Stimulated activated CD8-positive, alpha-beta memory T cell treated with anti-CD3 and anti-CD28 coated beads, Interleukin-2, amount 100 ng/mL, for 48 hours (primary cell): ENCODE measurements around the gene TRIP13.
"Not testable (repeated sequence)": the region's sequence is repeated elsewhere in the genome, so short reads cannot be mapped to it uniquely, and the experiment has no call there.

Experiments used
- DNase-seq, 2 donors: peaks; one replicate each; pipeline ENCODE4 v3.0.0-alpha.2; 2020; ENCODE audit warnings: low read depth in 2 of 2

Gene TRIP13

DNA sequence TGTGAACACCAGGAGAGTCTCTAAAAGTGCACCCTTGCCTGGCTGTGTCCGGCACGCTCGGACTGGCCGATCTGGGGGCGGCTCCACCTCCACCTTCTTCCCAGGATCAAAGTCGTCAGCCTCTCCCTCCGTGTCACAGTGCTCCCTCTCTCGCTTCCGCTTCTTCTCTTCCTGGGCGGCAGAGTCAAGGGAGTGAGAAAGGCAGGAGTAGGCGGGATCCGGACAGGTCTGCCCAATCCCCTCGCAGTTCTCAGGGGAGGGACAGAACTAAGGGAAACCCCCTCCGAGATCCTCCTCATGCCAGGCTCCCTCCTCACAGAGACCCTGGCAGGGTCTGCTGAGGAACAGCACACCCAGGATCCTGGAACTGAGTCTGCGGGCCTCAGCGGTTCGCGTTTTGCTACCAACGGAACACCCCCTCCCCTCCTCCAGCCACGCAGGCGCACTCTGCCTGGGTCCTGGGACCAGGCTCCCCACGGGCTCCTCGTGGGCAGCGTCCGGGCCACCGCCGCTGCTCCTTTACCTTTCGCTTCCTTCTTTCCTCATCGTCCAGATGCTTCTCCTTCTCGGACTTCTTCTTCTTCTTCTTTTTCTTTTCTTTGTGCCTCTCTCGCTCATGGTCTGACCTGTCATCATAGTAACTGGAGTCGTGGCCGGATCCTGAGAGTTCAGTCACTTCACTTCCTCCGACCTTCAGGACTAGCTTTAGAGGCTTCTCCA is 1.4 kb upstream of the TRIP13 start:
- DNase-seq: no peak

DNA sequence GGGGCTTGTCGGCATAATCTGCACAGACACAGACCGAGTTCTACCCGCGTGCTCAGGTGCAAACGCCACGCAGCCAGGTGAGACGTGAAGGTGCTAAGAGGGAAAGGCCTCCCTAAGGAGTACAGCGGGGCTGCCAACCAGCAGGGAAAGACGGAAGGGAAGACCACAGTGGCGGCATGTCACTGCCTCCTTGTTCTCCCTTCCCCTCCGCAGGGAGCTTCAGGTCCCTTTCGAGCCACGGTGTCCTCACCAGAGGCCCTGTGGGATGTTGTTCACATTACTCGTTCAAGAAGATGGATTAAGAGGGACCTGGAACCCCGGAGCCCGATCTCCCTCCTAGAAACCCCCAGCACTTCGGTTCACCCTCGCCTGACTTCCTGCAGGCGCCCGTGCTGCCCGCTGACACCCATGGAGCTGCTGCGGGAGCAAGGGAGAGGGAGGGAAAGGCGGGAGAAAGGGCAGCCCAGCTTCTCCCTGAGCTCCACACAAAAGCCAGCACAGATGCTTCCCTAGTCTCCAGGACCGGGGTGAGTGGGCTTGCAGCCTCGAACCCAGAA is 769 bp upstream of the TRIP13 start:
- no peak for DNase-seq

DNA sequence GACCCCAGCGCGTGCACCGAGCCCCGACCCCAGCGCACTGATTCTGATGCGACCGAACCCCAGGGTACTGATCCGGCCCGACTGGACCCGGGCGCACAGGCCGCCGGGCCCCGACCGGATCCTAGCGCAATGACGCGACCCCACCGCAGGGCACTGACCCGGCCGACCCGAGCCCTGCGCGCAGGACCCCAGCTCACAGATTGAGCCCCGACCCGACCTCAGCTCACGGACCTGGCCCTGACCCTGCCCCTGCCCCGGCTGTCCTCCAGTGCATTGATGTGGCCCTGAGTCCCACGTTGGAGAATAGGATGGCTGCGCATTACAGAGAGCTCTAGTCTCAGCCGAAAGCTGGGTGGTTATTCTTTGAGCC is 438 bp downstream of the TRIP13 start:
- DNase-seq: no peak

DNA sequence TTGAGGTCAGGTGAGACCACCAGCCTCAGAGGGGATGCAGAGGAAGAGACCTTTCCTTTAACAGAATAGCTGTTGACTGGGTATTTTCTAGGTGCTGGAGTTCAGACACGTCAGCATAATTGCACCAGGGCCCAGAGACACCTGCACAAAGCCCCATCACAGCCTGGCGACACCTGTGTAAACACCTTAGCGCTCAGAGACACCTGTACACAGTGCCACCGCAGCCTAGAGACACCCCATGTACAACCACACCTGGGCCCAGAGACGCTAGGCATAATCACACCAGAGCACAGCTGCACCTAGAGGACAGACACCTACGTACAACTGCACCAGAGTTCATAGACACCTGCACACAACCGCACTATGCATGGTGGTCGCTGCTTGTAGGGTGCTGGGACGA is 1.0 kb downstream of the TRIP13 start:
- no peak for DNase-seq

DNA sequence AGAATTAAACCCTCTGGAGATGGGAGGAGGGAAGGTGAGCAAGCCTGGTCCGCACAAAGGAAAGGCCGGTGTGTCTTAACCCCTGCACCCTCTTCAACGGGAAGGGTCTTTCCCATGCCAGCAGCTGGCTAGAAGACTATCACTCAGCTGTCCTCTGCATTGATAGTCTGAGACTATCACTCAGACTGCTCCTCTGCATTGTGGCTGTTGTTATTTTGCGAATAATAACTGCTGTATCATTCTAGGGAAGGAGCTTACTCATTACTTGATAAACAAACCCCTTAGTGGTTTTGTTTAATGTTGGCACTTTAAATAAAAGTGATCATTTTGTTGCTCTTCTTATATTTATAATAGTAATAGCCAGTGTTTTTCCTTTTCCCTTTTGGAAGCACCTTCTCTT is 8.1 kb downstream of the TRIP13 start:
- no peak for DNase-seq

DNA sequence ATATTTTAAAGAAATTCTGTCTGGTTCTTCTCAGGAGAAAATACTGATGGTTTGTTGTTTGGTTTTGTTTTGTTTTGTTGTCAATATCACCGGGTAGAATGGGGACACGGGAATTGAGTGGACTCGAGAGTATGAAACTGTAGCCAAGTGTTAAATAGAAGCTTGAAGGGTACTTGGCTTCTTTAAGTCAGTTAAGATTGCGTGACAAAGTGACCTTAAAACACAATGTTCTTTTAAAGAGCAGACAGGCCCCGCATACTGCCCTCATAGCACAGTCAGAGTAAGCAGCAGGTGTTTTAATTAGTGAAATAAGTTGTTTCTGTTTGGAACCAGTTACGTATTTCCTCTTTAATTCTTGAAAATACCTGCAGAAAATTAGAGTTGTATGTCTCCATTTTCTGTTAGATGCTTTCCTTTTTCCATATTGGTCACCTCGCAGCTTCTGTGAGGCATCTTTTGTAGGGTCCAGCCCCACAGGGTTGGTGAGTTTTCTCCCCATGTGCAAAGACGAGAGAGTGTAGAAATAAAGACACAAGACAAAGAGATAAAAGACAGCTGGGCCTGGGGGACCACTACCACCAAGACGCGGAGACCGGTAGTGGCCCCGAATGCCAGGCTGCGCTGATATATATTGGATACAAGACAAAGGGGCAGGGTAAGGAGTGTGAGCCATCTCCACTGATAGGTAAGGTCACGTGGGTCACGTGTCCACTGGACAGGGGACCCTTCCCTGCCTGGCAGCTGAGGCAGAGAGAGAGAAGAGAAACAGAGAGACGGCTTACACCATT is 9.6 kb downstream of the TRIP13 start:
- DNase-seq: no peak

DNA sequence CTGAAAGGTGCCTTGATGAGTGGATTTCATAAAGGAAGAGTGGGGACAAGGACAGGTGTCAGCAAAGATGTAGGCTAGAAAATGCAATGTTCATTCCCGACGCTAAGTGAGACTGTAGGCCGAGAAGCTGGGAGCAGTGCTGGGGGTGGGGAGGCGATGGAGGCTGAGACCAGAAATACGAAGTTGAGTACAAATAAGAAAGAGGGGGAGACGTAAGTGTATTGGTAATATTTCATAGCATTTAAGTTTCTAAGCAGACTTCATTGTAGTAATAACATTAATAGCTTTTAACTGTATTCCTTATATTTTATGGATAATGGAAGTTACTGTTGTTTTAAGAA is 11.0 kb downstream of the TRIP13 start:
- DNase-seq: no peak

DNA sequence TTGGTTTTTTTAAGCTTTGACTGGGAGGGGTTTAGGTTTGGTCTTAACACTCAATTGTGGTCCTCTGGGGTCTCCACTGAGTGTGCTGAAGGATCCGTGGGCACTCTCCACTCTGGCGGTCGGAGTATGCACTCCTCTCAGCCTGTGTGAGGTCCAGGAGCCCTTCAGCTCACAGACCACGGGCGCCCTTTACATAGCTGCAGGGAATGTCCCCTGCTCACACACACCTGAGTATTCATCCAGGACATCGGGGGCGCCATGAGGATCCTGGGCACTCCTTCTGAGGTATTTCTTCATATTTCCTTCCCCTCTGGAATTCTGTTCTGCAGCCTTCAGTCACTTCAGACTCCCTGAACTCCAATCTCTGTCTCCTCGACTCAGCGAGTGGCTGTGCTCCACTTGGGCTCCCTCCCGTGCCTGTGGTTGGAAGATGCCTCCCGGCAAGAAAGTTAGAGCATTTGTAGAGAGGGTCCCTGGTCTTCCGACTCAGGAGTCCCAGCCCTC is 12.5 kb downstream of the TRIP13 start:
- no peak for DNase-seq

DNA sequence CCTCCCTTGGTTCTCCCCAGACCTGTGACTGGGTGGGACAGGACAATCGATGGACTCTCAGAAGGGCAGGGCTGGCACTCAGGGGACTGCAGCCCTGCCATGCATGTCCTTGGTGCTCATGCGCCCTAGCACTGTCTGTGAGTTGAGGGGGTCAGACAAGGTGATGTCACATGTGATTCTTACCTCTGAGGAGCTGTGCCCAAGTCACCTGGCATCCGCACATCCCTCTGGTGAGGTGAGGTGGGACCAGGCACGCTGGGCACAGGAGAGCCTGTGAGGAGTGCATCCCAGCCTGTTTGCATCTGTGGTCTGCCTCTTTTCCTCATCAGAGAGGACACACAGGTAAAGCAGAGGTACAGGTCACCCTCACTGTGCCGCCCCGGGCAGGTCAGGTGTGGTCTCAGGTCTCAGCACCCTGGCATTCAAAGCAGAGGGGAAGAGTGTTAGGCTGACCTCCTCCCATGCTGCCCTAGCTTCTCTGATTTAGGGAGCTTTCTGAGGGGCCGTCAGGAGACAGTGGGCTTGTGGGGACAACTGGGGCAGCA is 14.8 kb downstream of the TRIP13 start:
- no peak for DNase-seq

DNA sequence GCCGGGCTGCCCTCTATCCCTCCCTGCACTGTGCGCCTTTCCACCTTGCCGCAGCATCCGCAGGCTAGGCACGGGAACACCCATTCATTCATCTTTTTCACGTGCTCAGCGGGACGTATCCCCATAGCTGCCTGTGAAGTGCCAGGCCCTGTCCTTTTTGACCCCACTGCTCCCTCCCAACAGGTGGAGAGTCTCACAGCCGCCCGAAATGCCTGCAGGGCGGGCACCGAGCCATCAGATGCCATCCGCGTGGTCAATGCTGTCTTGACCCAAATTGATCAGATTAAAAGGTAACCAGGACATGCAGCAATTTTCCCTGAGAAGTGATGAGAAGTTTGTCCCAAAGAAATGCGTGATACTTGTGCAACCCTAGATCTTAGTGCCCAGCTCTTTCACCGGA is 15.5 kb downstream of the TRIP13 start:
- no peak for DNase-seq

DNA sequence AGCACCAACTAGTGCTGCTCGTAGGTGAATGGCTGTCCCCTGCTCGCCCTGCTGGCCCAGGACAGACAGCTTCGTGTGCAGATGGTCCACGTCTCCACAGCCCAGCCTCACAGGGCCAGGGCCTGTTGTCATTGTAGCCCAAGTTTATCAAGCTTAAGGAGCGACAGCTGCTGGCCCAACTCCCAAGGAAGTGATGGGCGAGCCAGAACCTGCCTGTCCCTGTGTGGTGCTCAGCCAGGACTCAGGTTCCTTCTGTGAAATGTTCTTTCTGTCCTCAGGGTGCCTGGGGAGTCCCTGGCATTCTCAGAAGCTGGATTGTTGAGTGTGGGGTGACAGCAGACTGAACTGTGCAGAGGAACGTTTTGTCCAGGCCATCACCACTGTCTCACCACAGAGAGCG is 16.4 kb downstream of the TRIP13 start:
- DNase-seq: no peak

DNA sequence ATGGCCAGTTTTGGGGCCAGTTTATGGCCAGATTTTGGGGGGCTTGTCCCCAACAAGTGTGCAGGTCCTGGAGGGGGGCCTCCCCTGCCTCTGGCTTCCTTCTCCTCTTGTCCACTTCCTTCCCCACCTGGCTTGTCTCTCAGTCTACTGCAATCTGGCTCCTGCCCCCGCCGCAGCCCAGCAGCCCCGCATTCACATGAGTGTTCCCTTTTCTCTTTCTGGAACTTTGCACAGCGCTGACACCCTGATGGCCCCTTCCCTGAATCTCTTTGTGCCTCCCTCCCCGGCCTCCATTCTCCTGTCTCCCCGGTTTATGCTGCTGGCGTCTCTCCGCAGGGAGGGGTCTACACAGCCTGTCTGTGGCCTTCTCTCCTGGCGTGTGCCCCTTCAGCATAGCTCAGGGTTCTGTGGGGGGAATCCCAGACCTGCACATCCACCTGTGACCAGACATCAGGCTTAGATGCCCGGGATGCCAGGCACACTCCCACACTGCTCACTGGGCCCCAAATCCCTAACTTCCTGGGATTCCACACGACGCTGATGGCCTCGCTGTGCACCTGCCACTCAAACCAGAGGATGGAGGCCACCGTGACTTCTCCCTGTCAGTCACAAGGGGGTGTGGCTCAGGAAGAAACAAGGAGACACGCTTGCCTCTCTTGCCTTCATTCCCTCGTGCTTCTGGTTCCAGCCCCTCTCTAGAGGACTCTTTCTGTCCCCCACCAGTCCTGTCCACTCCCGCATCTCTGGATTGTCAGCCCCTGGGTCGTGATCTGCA is 17.5 kb downstream of the TRIP13 start:
- no peak for DNase-seq

DNA sequence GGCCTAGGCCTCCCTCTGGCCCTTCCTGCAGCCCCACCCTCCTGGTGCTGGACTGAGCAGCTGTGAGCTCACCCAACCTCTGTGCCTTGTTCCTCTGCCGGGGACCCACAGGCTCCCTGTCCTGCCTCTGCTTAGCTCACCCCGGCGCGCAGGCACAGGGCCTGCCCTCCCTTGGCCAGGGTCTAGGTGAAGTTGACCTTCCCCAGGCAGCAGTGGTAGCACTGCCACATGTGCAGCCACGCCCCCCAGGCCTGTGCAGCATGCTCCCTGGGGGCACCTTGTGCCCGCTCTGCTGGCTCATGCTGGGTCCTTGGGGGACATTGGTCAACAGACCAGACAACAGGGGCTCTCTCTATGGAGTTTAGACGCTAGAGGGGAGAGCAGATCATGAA is 18.1 kb downstream of the TRIP13 start:
- DNase-seq: no peak

DNA sequence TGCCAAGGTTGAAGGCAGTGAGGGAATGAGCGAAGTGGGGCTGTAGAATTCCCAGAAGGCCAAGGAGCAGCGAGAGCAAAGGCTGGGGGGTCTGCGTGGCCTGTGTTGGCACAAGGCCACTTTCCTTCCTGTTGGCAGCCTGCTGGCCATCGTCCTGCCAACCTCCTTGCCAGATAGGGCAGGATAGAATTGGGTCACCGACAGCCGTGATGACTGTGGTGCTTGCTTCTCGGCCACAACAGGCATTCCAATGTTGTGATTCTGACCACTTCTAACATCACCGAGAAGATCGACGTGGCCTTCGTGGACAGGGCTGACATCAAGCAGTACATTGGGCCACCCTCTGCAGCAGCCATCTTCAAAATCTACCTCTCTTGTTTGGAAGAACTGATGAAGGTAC is 18.9 kb downstream of the TRIP13 start:
- no peak for DNase-seq

DNA sequence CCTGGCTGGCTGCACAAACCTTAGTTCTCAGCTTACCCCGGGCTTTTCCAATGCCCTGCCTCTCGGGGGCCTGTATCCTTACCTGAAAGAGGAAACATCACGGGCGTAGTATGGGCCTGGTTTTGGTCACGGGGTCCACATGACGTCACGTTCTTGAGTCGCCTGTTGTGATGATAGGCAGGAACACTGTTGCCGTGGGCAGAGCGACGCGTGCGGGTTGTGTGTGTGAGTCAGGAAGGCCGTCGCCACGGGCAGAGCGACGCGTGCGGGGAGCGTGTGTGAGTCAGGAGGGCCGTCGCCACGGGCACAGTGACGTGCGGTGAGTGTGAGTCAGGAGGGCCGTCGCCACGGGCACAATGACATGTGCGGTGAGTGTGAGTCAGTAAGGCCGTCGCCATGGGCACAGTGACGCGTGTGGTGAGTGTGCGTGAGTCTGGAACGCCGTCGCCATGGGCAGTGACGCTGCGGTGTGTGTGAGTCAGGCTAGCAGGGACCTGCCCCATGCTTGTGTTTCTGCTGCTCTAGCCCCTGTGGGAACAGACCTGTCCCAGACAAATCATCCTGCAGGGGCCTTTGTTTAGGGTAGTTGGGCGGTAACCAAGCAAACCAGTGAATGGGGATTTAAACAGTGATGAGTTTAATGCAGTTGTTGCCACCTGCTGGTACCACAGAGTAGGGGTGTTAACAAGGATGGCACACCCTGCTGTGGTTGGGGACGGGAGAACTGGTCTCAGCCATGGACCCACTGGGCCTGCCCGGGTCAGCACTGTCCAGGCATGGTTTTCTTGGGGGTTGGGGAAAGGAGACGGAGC is 19.8 kb downstream of the TRIP13 start:
- peak; percentile 61 to 70 for DNase-seq

DNA sequence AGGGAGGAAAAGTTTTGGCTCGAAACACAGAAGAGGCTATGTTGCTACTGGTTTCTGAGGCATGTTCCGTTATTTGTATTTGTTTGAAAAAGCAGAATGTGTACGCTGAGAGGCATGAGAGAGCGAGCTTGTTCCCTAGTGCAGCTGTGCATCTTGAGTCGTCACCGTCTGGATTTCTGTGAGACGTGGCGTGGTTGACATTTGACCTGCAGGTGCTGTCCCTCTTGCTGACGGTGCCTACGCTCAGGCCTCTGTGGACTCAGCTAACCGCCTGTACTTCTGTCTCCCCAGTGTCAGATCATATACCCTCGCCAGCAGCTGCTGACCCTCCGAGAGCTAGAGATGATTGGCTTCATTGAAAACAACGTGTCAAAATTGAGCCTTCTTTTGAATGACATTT is 21.5 kb downstream of the TRIP13 start:
- no peak for DNase-seq

DNA sequence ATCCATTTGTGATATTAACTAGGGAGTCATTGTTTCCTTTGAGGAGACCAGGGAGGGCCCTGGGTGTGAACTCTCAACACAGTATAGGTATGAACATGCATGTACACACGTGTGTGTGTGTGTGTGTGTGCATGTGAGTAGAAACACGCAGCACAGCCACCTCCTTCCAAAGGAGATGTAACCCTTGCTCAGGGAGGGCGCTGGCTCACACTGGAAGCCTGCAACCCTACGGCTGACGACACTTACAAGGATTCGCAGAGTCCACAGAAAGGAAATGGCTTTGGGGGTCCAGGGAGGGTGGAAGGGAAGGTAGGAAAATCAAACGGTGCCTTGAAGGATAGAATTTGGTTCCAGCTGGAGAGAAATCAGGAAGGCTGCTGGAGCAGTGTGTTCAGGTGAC is 21.9 kb downstream of the TRIP13 start:
- DNase-seq: no peak

DNA sequence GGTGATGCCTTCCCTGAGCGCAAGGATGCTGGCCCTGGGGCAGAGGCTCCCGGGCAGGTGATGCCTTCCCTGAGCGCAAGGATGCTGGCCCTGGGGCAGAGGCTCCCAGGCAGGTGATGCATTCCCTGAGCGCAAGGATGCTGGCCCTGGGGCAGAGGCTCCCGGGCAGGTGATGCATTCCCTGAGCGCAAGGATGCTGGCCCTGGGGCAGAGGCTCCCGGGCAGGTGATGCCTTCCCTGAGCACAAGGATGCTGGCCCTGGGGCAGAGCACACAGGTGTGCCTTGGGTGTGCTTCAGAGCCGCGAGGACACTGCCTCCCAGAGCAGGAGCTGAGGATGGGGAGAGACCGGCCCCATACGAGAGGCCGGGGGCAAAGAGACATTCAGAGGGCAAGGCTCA is 22.7 kb downstream of the TRIP13 start:
- not testable (repeated sequence) for DNase-seq

DNA sequence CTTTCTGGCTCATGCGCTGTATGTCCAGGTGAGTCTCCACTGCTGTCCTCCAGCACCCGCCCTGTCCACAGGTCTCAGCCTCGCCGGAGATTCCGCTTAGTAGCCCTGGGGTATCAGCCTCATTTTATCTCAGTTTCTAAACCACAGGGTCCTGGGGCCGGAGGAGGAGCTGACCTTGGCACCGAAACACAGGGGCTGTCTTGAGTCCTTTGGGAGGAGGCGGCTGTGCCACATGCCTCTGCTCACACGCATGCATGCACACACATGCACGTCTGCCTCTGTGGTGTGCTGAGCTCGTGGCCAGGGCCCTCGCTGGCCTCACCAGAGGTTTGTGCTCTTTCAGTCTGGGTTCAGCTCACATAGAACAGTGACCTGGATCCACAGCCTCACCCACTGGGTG is 23.3 kb downstream of the TRIP13 start:
- DNase-seq: no peak

DNA sequence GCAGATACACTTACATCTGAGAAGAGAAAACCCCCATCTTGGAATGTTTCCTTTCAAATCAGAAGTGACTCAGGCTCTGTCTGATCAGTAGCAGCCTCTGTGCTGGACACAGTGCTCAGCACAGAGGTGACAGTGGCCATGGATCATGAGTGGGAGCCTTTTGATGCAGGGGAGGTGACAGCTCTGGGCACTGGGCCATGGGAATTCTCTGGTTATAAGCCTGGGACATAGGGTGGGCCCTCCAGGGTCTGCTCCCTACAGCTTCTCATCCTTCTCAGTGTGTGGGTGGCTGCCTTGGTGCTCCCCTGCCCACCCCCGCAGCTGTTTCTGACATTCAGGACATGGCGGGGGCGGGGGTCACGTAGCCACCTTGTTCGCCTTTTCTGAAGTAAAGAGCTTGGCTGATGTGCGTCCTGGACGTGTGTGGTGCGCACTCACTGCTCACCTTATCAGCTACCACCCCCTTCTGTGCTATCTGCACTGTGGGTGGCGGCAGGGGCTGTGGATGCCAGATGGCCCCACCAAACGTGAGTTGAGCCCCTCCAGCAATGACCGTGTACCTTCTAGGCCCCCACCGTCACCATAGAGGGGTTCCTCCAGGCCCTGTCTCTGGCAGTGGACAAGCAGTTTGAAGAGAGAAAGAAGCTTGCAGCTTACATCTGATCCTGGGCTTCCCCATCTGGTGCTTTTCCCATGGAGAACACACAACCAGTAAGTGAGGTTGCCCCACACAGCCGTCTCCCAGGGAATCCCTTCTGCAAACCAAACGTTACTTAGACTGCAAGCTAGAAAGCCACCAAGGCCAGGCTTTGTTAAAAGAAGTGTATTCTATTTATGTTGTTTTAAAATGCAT is 24.0 kb downstream of the TRIP13 start:
- no peak for DNase-seq
